Liver (tissue), 9 donors: ENCODE data around the gene SNX5. TPM values are rescaled to one million over a fixed set of nuclear protein-coding genes. Genes with fewer than 3 reads are reported as not detected.

Source experiments
- DNase-seq: peaks from one replicate; pipeline ENCODE4 v3.0.0-alpha.2; 2017; ENCODE audit warnings: low spot score
- H3K27ac ChIP-seq, 2 donors: one replicate each; pipeline ENCODE4 v1.7.0; 2013; ENCODE audit warnings: inconsistent platforms in 2 of 2, low read length in 2 of 2, control low read depth in 1 of 2, low read depth in 1 of 2, mild to moderate bottlenecking in 1 of 2
- H3K27me3 ChIP-seq, 4 donors: one replicate each; pipeline versions ENCODE4 v1.6.1 to v1.7.0; 2013; ENCODE audit warnings: low read length in 3 of 4, inconsistent platforms in 1 of 4, mild to moderate bottlenecking in 1 of 4, moderate library complexity in 1 of 4; ENCODE audit not compliant: control insufficient read depth in 4 of 4, insufficient read depth in 4 of 4
- H3K36me3 ChIP-seq, 4 donors: one replicate each; pipeline versions ENCODE4 v1.6.1 to v1.7.0; 2013; ENCODE audit warnings: low read length in 3 of 4, mild to moderate bottlenecking in 3 of 4, low read depth in 1 of 4, moderate library complexity in 1 of 4; ENCODE audit not compliant: control insufficient read depth in 4 of 4, insufficient read depth in 3 of 4
- H3K4me1 ChIP-seq, 4 donors: one replicate each; pipeline versions ENCODE4 v1.6.1 to v1.7.0; 2013; ENCODE audit warnings: low read length in 3 of 4, mild to moderate bottlenecking in 3 of 4, moderate library complexity in 1 of 4; ENCODE audit not compliant: control insufficient read depth in 4 of 4, insufficient read depth in 4 of 4
- H3K4me3 ChIP-seq, 3 donors: one replicate each; pipeline versions ENCODE4 v1.6.1 to v1.7.0; 2013; ENCODE audit warnings: low read length in 3 of 3, control low read depth in 1 of 3, low read depth in 1 of 3, mild to moderate bottlenecking in 1 of 3
- H3K9ac ChIP-seq, 2 donors: one replicate each; pipeline ENCODE4 v1.7.0; 2013; ENCODE audit warnings: low read length in 2 of 2, mild to moderate bottlenecking in 2 of 2, moderate library complexity in 2 of 2, control low read depth in 1 of 2, low read depth in 1 of 2
- H3K9me3 ChIP-seq, 4 donors: one replicate each; pipeline versions ENCODE4 v1.6.1 to v1.7.0; 2013; ENCODE audit warnings: low read length in 3 of 4; ENCODE audit not compliant: control insufficient read depth in 4 of 4
- EGR1 ChIP-seq, 2 donors: IDR thresholded peaks; 2 replicates each; pipeline ENCODE4 v1.6.1; 2016 to 2018; ENCODE audit warnings: antibody characterized with exemption in 2 of 2, low read depth in 2 of 2
- FOXA1 ChIP-seq: IDR thresholded peaks from 2 replicates; pipeline ENCODE4 v1.6.1; 2016; ENCODE audit warnings: antibody characterized with exemption
- FOXA2 ChIP-seq: IDR thresholded peaks from 2 replicates; pipeline ENCODE4 v1.6.1; 2016; ENCODE audit warnings: antibody characterized with exemption
- GABPA ChIP-seq, 2 donors: IDR thresholded peaks in 1 of 2; conservative IDR thresholded peaks in 1 of 2; 2 replicates each; pipeline ENCODE4 v1.6.1; 2016; ENCODE audit warnings: antibody characterized with exemption in 2 of 2, mild to moderate bottlenecking in 1 of 2, moderate library complexity in 1 of 2
- HNF4A ChIP-seq, 2 donors: conservative IDR thresholded peaks; 2 replicates each; pipeline ENCODE4 v1.6.1; 2016; ENCODE audit warnings: antibody characterized with exemption in 2 of 2, mild to moderate bottlenecking in 2 of 2
- HNF4G ChIP-seq: IDR thresholded peaks from 2 replicates; pipeline ENCODE4 v1.6.1; 2016; ENCODE audit warnings: antibody characterized with exemption
- JUND ChIP-seq, 2 donors: IDR thresholded peaks; 2 replicates each; pipeline ENCODE4 v1.6.1; 2016; ENCODE audit warnings: antibody characterized with exemption in 2 of 2
- NR2F2 ChIP-seq: IDR thresholded peaks from 2 replicates; pipeline ENCODE4 v1.6.1; 2016; ENCODE audit warnings: antibody characterized with exemption
- RAD21 ChIP-seq, 2 donors: IDR thresholded peaks; 2 replicates each; pipeline ENCODE4 v1.6.1; 2016; ENCODE audit warnings: antibody characterized with exemption in 2 of 2, mild to moderate bottlenecking in 2 of 2
- RXRA ChIP-seq, 2 donors: IDR thresholded peaks; 2 replicates each; pipeline ENCODE4 v1.6.1; 2017 to 2018; ENCODE audit warnings: antibody characterized with exemption in 2 of 2, mild to moderate bottlenecking in 1 of 2
- SP1 ChIP-seq: IDR thresholded peaks from 2 replicates; pipeline ENCODE4 v1.6.1; 2018; ENCODE audit warnings: antibody characterized with exemption, mild to moderate bottlenecking
- TAF1 ChIP-seq: conservative IDR thresholded peaks from 2 replicates; pipeline ENCODE4 v1.6.1; 2016; ENCODE audit warnings: antibody characterized with exemption, mild to moderate bottlenecking
- YY1 ChIP-seq: IDR thresholded peaks from 2 replicates; pipeline ENCODE4 v1.6.1; 2016; ENCODE audit warnings: antibody characterized with exemption, mild to moderate bottlenecking
- WGBS: extraction: QIAGEN DNeasy Blood & Tissue Kit; methylation state at CpG from one replicate; pipeline ENCODE4 v1.1.7; 2013; 5-methylcytosine and 5-hydroxymethylcytosine counted together
- polyA plus RNA-seq, 2 donors: library from polyadenylated mRNA; stranded (reverse) in 1 of 2; unstranded in 1 of 2; fragments of 200-250 nt in 1 of 2; fragments of >200 nt in 1 of 2; fragmentation: Nextera tagmentation in 1 of 2; extraction: Ambion mirVana in 1 of 2; gene quantifications; one replicate each; pipeline versions ENCODE4 v1.2.1 to v1.2.3, GENCODE V29; 2013 to 2015
- total RNA-seq, 2 donors: library from RNA; depleted of rRNA; stranded (reverse); fragments of >200 nt; gene quantifications; one replicate each; pipeline ENCODE4 v1.2.3, GENCODE V29; 2014
- TF ChIP-seq, protein P1 (sequence below): IDR thresholded peaks from 2 replicates; pipeline ENCODE4 v1.6.1; 2016; ENCODE audit warnings: antibody characterized with exemption
- TF ChIP-seq, protein P2 (sequence below): fragments of 150-350 bp; IDR thresholded peaks from 2 replicates; pipeline ENCODE4 v1.5.1; 2017; ENCODE audit warnings: improper control_type of control experiment, low read depth, low read length; ENCODE audit not compliant: missing input control
- TF ChIP-seq, protein P3 (sequence below): IDR thresholded peaks from 2 replicates; pipeline ENCODE4 v1.6.1; 2016; ENCODE audit warnings: antibody characterized with exemption, mild to moderate bottlenecking
- TF ChIP-seq, protein P4 (sequence below): IDR thresholded peaks from 2 replicates; pipeline ENCODE4 v1.6.1; 2016; ENCODE audit warnings: antibody characterized with exemption
- TF ChIP-seq, protein P5 (sequence below): IDR thresholded peaks from 2 replicates; pipeline ENCODE4 v1.6.1; 2016; ENCODE audit warnings: antibody characterized with exemption
- donor health status: healthy.
- donor health status: healthy.
- donor health status: healthy.
- donor health status: healthy.
- donor health status: healthy.

SNX5 gene
- total RNA-seq (10 to 100 TPM; 51.6 to 77.8 TPM), polyA plus RNA-seq (10 to 100 TPM; 32.8 to 40.8 TPM)

DNA sequence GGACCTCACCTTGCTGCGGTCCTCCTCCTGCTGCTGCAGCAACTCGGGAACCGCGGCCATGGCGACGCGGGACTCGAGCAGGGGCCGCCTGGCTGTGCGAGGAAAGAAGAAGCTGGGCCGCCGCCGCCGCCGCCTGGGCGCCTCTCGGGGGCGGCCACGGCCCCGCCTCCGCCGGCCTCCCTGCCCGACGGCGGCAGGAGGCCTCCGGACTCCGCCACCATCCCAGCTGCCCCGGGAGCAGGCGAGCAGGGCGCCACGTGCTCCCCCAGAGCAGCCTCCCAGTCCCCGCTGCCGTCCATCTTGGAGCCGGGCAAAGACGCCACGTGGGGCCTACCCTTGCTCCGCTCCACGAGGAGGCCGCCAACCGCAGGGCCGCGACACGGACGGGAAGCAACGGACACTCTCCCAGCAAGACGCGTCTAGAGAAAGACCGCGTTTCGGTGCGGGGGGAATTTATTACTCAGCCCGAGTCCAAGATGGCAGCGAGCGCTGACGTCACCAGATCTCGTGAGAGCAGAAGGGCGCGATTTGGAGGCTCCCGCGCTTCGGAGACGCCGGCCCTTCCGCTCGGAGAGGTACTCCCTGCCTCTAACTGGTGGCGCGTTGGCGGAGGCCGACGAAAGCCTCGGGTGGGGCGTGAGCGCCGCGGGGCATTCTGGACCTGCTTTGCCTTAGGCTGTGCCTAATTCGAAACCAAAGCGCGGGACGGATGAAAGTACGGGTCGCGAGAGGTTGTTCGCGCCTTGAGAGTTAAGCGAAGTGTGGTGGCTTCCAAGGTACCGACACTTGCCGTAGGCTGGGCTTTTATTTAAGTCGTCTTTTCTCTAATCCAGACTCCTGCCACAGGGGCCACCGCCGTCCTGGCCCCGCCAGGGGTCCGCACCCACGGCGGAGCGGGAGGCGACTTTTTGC is at the start of gene SNX5, which contains the start of gene MGME1:
SNX5 (minus strand) TSS at position 429 of the 912 bp plus-strand sequence; CDS start at position 60, 369 bp downstream.
MGME1 (plus strand) TSS at position 653 of the 912 bp plus-strand sequence. CDS start 842 bp downstream, outside the sequence.
- peak; percentile 99 for DNase-seq
- H3K9ac ChIP-seq: peak within 1 kb of the TSS; percentile 92 to 95
- peaks cover 7 to 65% (median 45%) of the 10 kb centered on the region in 4 donors for H3K4me1 ChIP-seq
- no peaks in the 10 kb centered on the region for H3K9me3 ChIP-seq
- peak within 1 kb of the TSS; percentile 89 to 100 for H3K27ac ChIP-seq
- TF ChIP-seq RAD21 (IDR thresholded peaks at IDR 0.05): no peak
- peak; percentile 98 for TF ChIP-seq YY1
- TF ChIP-seq TAF1: peak; percentile 20
- peak; percentile 37 to 38 for TF ChIP-seq RXRA (IDR thresholded peaks at IDR 0.05)
- TF ChIP-seq, protein P1, sequence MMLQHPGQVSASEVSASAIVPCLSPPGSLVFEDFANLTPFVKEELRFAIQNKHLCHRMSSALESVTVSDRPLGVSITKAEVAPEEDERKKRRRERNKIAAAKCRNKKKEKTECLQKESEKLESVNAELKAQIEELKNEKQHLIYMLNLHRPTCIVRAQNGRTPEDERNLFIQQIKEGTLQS: peak; percentile 21
- TF ChIP-seq FOXA2: no peak
- TF ChIP-seq EGR1 (IDR thresholded peaks at IDR 0.05; ENCODE audit: low read depth in 2 of 2): peak; percentile 29 to 47
- peak; percentile 15 to 17 for TF ChIP-seq HNF4A (conservative IDR thresholded peaks at IDR 0.05)
- peak; percentile 82 for TF ChIP-seq SP1
- no peak for TF ChIP-seq NR2F2
- peak in 1 of 2 donors; percentile 79 for TF ChIP-seq GABPA (IDR thresholded peaks at IDR 0.05 in 1 of 2, conservative IDR thresholded peaks at IDR 0.05 in 1 of 2)
- TF ChIP-seq, protein P2, sequence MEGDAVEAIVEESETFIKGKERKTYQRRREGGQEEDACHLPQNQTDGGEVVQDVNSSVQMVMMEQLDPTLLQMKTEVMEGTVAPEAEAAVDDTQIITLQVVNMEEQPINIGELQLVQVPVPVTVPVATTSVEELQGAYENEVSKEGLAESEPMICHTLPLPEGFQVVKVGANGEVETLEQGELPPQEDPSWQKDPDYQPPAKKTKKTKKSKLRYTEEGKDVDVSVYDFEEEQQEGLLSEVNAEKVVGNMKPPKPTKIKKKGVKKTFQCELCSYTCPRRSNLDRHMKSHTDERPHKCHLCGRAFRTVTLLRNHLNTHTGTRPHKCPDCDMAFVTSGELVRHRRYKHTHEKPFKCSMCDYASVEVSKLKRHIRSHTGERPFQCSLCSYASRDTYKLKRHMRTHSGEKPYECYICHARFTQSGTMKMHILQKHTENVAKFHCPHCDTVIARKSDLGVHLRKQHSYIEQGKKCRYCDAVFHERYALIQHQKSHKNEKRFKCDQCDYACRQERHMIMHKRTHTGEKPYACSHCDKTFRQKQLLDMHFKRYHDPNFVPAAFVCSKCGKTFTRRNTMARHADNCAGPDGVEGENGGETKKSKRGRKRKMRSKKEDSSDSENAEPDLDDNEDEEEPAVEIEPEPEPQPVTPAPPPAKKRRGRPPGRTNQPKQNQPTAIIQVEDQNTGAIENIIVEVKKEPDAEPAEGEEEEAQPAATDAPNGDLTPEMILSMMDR: no peak
- TF ChIP-seq, protein P3, sequence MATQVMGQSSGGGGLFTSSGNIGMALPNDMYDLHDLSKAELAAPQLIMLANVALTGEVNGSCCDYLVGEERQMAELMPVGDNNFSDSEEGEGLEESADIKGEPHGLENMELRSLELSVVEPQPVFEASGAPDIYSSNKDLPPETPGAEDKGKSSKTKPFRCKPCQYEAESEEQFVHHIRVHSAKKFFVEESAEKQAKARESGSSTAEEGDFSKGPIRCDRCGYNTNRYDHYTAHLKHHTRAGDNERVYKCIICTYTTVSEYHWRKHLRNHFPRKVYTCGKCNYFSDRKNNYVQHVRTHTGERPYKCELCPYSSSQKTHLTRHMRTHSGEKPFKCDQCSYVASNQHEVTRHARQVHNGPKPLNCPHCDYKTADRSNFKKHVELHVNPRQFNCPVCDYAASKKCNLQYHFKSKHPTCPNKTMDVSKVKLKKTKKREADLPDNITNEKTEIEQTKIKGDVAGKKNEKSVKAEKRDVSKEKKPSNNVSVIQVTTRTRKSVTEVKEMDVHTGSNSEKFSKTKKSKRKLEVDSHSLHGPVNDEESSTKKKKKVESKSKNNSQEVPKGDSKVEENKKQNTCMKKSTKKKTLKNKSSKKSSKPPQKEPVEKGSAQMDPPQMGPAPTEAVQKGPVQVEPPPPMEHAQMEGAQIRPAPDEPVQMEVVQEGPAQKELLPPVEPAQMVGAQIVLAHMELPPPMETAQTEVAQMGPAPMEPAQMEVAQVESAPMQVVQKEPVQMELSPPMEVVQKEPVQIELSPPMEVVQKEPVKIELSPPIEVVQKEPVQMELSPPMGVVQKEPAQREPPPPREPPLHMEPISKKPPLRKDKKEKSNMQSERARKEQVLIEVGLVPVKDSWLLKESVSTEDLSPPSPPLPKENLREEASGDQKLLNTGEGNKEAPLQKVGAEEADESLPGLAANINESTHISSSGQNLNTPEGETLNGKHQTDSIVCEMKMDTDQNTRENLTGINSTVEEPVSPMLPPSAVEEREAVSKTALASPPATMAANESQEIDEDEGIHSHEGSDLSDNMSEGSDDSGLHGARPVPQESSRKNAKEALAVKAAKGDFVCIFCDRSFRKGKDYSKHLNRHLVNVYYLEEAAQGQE: no peak
- TF ChIP-seq FOXA1: no peak
- no peak for TF ChIP-seq HNF4G
- TF ChIP-seq, protein P4, sequence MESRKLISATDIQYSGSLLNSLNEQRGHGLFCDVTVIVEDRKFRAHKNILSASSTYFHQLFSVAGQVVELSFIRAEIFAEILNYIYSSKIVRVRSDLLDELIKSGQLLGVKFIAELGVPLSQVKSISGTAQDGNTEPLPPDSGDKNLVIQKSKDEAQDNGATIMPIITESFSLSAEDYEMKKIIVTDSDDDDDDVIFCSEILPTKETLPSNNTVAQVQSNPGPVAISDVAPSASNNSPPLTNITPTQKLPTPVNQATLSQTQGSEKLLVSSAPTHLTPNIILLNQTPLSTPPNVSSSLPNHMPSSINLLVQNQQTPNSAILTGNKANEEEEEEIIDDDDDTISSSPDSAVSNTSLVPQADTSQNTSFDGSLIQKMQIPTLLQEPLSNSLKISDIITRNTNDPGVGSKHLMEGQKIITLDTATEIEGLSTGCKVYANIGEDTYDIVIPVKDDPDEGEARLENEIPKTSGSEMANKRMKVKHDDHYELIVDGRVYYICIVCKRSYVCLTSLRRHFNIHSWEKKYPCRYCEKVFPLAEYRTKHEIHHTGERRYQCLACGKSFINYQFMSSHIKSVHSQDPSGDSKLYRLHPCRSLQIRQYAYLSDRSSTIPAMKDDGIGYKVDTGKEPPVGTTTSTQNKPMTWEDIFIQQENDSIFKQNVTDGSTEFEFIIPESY: peak; percentile 100
- TF ChIP-seq, protein P5, sequence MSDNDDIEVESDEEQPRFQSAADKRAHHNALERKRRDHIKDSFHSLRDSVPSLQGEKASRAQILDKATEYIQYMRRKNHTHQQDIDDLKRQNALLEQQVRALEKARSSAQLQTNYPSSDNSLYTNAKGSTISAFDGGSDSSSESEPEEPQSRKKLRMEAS: peak; percentile 88
- peak; percentile 62 to 76 for TF ChIP-seq JUND (IDR thresholded peaks at IDR 0.05)
- under 1% methylated on average over 96 of the region's 96 CpGs for WGBS
- no peaks in the 10 kb centered on the region for H3K27me3 ChIP-seq
- H3K36me3 ChIP-seq: peaks cover 0 to 1% (median 0%) of the 10 kb centered on the region in 4 donors
- peak within 1 kb of the TSS; percentile 97 to 98 (median 98) for H3K4me3 ChIP-seq
